ENCODE results near the gene ADRA2C.

The ADRA2C gene

DNA sequence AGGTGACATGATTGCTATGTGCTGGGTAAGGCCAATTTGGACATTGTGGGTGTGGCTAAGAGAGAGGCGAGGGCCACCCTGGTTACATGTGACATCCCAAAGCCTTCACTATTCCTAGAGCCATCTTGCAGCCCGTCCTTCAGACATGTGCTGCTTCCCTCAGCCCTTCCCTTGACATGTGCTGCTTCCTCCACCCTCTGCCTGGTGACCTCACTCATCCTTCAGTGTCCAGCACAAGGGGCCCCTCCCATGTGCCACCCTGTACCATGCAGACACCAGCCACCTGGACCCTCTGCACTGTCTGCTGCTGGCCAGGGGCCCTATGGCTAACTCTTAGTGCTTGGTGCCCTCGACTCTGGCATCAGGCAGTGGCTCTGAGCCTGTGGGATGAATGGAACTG, 27.4 kb downstream of the ADRA2C start:
- DNase-seq (ENCODE audit: low read depth in 2 of 2), result no peak

DNA sequence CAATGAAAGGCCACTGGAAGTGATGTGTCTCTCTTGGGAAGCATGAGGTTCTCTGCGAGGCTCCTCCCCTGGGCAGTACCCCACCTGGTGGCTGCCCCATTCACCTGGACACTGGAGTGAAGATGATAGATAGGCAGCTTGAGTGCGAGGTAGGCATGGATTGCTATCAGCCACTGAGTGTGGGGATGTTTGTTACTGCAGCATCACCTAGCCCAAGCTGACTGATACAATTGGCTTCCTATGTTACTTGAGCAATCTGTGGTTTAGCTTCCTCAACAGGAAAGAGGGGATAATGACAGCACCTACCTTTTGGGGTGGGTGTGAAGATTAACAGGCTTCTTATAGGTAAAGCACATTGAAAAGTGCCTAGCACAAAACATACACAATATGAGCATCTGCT, 30.8 kb downstream of the ADRA2C start:
- no peak for DNase-seq (ENCODE audit: low read depth in 2 of 2)

DNA sequence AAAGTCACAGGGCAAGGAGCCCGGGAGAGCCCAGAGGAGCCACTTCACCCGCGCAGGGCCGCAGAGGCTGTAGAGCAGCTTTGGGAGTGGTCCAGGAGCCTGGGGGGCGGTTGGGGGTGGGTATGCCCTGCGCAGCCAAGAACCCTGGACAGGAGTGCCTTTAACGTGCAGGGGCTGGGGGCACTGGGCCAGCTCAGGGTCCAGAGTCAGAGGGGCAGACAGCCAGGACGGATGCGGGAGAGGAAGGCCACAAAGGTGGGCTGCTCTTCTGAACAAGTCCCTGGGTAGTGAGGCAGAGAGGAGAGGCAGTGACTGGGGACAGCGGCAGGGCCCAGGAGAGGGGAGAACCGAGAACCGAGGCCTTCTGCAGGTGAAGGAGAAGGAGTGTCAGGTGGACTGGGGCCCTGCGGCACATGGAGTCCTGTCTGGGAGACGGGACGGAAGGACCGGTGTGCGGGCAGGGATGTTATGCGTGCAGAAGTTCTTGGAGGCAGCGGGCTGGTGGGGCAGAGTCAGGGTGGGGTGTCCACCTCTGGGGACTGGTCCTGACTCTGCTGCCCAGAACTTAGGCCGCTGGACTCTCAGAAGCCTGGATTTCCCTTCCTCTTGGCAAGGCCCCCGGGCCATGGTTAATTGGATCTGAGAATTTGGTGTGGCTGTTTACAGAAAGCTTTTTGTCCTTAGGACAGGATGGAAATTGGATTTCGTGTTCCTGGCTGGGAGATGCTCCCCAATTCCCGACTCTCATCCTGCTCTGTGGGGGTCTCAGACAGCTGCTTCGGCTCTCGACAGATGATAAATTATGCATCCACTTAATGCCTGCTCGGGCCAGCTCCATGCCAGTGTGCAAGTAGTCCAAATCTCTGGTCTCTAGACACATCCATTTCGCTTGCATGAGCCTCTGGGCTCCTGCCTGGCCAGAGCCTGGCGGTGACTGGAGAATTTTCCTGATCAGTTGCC, 31.9 kb downstream of the ADRA2C start:
- no peak for DNase-seq (ENCODE audit: low read depth in 2 of 2)

DNA sequence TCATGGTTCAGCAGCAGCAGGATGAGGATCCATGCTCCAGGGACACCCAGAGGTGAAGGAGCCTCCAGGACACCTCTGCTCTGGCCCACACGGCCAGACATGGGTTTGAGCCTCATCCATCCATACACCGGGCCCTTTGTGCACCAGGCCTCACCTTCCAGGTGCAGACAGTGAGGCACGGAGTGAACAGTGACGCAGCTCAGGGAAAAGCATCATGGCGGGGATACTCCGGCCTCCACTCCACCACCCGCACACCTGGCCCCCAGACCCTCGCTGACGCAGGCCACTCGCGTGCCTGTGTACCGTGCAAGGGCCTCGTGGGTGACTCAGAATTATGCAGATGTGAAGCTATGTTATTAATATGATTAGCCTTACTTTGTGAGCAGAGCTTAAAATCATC, 33.3 kb downstream of the ADRA2C start:
- no peak for DNase-seq (ENCODE audit: low read depth in 2 of 2)

DNA sequence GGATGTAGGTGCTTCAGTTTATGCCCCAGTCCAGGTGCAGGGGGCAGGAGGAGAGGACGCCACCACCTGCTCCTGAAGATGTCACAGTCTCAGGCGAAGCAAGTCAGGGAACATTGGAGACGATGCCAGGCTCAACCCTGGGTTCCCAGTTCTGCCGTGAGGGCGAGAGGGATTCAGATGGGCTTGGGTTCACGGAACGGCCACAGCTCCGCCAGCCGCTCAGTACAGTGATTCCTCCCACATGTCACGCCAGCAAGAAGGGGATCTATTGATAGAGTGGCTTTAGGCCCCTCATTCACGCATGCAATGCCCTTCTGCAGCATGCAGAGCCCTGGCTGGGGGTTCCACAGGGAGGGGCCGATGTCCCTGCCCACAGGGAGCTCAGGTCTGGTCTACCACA, 34.2 kb downstream of the ADRA2C start:
- DNase-seq (ENCODE audit: low read depth in 2 of 2), result no peak

DNA sequence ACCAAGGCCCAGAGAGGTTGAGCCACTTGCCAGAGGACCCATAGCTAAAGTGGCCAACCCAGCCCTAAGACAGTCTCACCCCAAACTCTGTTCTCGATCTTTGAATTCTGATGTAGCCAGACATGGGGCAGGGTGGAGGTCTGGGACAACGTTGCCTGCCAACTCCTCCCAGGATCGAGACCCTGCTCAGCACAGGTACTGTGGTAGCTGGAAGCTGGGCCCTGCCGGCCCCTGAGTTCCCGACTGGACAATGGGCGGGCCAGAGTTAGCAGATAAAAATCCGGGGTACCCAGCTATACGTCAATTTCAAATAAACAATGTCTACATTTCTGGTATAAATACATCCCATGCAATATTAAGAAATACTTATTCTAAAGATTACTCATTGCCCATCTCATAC, 35.3 kb downstream of the ADRA2C start:
- no peak for DNase-seq (ENCODE audit: low read depth in 2 of 2)

DNA sequence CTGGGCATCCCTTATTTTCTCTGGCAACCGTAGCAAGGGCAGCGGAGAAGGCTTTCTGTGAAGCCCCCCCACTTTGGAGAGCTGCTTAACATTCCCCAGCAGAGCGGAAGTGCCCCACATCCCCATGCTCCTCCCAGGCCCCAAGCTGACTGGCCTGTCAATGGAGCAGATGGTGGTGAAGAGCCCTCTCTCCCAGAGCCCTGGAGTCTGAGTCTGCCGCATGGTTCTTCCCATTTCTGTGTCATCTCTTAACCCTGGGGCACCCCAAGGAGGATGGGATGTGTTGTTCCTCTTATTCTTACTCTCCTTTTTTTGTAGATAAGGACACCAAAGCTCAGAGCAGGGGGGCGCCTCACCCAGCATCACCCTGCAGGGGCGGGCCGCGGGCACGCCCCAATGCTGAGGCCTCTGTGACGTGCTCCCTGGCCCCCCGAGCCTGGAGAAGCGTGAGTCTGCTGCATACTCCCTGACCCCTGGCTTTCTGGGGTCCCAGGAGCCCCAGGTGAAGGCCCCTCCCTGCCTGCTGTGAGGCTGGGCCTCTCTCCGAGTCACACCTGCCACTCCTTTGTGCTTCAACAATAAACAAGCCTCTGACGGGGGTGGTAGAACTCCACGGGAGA, 35.9 kb downstream of the ADRA2C start:
- no peak for DNase-seq (ENCODE audit: low read depth in 2 of 2)

DNA sequence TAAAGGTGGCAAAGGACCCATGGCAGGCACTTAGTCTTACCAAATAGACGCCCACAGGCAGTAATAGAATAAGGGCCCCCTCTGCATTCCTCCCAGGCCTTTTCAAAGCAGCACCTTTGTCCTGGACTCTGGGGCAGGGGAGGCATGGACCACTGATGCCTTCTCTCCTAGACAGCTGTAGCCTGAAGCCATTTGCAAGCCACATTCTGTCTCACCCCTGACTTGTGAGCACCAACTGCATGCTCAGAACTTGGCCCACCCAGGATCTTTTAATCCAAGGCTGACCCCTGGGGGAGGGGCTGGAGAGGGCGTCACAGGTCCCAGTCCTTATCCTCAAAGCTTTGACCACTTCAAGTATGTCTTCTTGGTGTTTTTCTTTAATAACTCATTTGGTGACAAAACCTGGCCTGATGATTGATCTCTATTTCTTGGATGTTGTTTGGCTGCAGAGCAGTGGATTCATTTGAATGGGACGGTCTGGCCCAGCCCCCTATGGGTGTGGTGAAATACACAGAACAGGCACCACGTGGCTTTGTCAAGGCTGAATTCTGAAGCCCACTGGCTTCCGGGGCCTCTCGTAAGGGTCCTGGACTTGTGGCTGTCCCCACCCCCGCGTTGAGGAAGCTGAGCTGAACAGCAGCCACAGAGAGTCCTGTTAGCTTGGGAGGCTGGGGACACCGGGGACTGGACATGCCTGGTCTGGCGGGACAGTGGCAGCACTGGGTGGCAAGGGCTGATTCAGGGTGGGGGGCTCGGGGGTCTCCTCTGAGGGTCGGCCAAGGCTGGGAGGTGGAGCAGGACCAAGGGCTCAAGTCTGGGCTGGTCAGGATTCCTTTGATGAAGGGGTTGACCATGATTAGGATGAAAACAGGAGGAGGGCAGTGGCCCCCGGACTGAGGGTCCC, 36.6 kb downstream of the ADRA2C start:
- no peak for DNase-seq (ENCODE audit: low read depth in 2 of 2)

DNA sequence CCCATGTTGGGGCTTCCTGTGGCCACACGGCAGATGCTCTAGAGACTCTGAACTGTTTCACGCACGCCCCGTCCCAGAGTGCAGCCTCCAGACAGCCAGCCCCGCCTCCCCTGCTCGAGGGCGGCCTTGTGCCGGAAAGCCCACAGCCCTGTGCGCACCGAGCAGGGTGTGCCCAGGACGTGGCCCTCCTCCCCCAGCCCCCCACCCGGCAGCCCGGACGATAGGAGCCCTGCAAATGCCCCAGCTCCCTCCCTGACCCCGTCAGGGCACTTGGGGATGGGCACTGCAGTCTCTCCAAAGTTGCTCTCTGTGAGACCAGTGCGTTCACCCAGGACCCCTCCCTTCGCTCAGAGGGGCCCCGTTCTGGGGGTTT, 37.3 kb downstream of the ADRA2C start:
- DNase-seq (ENCODE audit: low read depth in 2 of 2), result no peak

DNA sequence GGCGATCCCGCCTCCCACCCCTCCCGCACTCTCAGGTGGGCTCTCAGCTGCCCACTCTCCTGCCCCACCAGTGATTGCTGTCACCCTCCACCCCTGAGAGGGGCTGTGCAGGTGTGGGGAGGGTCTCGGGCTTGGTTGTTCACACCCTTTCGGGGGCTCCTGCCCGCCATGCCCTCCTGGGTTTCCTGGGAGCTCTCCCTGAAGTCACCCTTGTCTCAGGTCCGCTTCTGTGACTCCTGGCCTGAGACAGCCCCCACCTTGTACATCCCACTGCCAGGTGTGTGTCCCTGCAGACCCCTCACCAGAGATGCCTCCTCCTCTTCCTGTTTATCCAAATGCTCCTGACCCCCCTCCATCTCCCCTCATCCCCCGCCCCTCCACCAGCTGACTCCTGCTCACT, 37.8 kb downstream of the ADRA2C start:
- no peak for DNase-seq (ENCODE audit: low read depth in 2 of 2)

DNA sequence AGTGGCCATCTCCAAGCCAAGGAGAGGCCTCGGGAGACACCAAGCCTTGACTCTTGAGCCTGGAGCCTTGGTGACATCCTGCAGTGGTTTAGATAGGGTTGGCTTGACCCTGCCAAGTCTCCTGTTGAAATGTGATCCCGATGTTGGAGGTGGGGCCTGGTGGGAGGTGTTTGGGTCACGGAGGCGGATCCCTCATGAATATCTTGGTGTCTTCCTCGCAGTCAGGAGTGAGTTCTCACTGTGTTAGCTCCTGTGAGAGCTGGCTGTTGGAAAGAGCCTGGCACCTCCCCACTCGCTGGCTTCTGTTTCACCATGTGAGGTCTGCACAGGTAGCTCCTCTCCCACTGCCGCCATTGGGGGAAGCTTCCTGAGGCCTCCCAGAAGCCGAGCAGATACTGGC, 38.8 kb downstream of the ADRA2C start:
- DNase-seq (ENCODE audit: low read depth in 2 of 2), result no peak

DNA sequence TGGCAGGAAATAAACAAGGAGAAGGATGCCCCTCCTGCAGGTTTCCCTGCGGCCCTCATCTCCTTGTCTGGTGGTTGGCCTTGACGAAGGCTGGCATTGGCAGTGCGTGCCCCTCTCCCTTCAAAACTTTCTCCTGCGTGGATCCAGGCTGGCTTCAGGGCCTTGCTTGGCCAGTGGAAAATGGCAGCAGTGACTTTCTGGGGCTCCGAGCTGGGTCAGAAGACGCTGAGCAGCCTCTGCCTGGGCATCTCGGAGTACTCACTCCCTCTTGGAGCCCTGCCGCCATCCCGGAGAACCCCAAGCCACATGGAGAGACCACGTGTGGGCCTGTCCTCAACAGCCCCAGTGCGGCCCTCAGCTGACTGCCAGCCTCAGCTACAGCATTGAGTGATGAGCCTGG, 39.5 kb downstream of the ADRA2C start:
- DNase-seq (ENCODE audit: low read depth in 2 of 2), result no peak

DNA sequence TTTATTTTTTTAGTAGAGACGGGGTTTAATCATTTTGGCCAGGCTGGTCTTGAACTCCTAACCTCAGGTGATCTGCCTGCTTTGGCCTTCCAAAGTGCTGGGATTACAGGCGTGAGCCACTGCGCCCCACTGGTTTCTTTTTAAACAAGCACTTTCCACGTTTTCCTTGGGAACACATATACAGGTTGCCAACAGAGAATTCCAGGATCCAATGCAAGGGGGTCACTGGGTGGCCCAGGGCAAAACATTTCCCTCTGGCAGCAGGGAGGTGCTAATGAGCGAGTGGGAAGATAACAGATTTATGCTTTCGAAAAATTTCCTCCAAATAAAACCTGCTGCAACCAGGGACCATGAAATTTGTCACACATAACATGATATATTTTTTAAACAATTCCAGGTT, 41.1 kb downstream of the ADRA2C start:
- no peak for DNase-seq (ENCODE audit: low read depth in 2 of 2)

DNA sequence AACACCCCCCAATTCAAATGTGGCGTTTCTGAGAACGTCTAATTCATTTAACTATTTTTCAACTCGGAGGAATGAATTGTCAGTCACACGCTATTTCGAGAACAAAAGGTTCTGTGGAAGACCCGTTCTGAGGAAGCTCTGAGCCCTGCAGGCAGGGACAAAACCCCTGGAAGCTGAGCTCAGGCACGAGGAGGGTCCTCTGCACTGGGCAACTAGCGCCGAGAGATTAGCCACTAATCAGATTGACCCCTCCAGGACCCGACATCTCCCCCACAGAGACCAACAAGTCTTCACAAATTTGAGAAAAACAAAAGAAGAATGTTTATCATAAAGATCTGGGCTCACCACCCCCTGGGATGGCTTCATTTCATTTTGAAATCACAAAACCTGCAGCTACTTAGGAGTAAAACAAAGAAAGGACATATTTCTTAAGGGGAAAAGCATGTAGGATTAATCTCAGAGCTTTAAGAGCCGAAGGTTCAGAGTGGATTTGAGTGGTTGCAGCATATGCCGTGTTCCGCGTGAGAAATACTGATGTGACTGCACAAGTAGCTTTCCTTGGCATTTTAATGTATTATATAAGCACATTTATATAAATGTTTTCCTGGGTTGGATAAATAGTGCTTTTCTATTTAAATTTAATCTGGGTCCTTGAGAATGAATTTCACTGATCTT, 41.8 kb downstream of the ADRA2C start:
- DNase-seq (ENCODE audit: low read depth in 2 of 2), result no peak

DNA sequence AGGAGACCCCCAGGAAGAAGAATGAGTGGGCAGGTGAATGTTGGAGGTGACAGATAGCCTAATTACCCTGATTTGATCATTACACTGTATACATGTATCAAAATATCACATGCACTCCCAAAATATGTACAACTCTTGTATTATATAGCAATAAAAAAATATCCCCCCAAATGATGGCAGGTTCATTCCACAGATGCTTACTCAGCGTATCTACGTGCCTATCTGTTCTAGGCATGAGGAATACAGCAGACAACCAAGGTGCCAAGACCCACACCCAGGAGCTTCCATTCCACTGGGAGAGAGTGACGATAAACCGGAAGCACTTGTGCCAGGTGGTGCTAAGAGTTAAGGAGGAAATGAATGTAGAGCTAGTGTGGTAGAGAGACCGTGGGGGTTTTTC, 42.4 kb downstream of the ADRA2C start:
- no peak for DNase-seq (ENCODE audit: low read depth in 2 of 2)

DNA sequence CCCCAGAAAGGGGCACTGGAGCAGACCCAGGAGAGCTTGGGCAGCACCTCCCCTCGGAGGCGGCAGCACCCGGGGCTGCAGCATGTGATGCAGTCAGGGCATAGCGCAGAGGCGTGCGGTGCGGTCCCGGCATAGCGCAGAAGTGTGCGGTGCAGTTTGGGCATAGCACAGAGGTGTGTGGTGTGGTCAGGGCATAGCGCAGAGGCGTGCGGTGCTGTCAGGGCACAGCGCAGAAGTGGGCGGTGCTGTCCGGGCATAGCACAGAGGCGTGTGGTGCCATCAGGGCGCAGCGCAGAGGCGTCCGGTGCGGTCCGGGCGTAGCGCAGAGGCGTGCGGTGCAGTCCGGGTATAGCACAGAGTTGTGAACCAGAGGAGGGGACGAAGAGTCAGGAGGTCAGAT, 42.8 kb downstream of the ADRA2C start:
- DNase-seq (ENCODE audit: low read depth in 2 of 2), result no peak

DNA sequence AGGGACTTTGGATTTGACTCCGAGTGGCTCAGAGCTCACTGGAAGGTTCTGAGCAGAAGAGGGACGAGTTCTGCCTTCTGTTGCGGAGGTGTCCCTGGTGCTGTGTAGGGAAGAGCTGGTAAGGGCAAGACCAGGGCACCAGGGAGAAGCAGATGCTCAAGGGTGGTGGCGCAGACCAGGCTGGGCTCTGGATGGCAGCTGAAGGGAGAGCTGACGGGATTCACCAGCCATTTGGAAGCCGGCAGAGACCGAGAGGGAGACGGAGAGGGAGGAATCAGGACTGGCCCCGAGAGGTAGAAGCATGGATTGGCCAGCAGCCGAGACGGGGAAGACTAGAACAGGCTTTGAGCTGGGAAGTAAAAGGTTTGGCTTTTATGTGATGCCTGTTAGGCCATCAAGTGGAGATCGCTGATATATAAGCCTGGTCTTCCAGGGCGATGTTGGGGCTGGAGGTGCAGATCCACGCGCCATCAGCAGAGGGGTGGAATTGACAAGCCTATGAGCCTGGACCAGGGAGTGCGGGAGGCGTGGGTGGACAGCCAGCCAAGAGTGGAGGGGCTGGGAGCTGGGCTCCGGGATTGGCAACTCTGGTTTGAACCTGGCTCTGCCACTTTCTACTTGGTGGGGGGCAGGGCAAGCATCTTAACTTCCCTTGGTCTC, 43.4 kb downstream of the ADRA2C start:
- no peak for DNase-seq (ENCODE audit: low read depth in 2 of 2)

DNA sequence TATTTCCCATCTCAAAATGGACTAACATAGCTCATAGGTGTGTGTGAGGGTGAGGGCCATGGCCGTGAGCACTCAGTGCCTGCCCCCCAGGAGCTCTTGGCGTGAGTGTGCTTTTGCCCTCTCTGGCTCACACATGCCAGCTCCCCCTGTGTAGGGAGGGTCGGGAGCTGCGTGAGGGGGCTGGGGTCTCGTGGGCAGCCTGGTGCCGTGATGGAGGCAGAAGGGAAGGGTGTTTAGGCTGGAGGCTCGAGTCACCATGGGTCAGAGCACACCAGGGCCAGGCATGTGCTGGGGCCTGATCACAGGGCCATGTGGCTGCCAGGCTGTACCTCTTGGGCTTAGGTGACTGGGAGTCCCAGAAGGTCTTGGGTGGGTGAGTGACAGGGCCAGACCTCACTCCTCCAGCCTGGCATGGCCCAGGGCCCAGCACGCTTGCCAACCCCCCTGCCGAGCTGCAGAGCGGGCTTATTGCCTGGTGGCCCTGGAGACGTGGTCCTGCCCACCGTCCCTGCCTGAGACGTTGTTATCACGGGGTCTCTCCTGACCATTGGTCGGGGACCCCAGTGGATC, 44.0 kb downstream of the ADRA2C start:
- DNase-seq (ENCODE audit: low read depth in 2 of 2), result no peak

DNA sequence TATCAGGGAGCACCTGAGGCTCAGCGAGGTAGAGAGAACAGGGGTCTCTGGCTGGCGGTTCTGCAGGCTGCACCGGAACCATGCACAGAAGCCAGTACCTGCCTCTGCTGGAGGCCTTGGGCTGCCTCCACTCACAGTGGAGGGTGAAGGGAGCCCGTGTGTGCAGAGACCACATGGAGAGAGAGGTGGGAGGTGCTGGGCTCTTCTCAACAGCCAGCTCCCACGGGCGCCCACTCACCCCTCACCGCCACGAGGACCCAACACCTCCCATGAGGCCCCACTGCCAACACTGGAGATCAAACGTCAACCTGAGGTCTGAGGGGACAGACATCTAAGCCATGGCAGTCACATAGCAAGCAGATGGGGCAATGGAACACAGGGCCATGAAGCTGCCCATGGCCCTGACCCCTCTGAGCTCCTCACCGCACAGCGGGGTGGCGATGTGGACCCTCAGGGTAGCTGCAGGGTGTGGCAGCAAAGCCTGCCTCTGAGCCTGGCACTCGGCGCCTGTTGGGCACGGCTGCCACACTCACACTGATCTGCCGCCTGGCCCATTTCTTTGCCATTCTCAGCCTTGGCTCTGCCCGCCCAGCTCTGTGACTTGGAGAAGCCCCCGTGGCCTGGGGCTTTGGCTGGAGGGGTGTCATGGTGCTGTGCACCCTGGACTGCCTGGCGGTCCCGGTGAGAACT, 44.8 kb downstream of the ADRA2C start:
- DNase-seq (ENCODE audit: low read depth in 2 of 2), result no peak

DNA sequence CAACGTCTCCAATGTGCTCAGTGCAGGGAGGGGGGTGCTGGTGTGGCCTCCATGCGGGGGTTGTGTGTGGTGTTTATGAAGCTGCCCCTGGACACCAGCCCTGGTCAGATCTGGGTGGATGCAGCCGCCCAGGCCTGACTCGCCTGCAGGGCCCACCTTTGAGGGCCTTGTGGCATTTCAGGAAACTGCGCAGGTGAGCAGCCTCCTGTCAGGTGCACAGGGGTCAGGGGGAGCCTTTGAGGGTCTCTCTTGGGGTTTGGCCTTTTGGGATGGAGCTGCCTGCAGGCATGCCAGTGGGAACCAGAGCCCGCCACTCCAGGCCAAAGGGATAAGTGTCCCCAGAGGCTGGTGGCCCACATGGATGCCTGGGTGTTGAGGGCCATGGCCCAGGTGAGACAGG, 45.4 kb downstream of the ADRA2C start:
- DNase-seq (ENCODE audit: low read depth in 2 of 2), result no peak
